MM.1S (cell line): ENCODE results near the gene RGS12.

Source experiments
- CTCF ChIP-seq: fragments of 300-600 bp; sonication (generic); IDR thresholded peaks from 2 replicates; pipeline ENCODE4 v1.5.1; 2016; ENCODE audit warnings: antibody characterized with exemption, low read length, mixed read lengths
- EZH2phosphoT487 ChIP-seq: fragments of 300-600 bp; sonication (generic); IDR thresholded peaks from 2 replicates; pipeline ENCODE4 v1.6.1; 2018; ENCODE audit warnings: antibody characterized with exemption, low read length

- TF ChIP-seq CTCF (no peak), EZH2phosphoT487 (no peak)
Observed at GRCh38 chr4:3243136-3243780, 49.6 kb upstream of the RGS12 start.
